HCT116 (cell line): Measurements from ENCODE around the gene WDR64. TPM values are rescaled to one million over a fixed set of nuclear protein-coding genes. Genes with fewer than 3 reads are reported as not detected.

Experiments
- ATAC-seq: fragments of 200-7000 bp; cut with Tn5 transposase; 2 replicates; pipeline ENCODE4 v1.9.1; 2020; ENCODE audit warnings: mild to moderate bottlenecking, moderate library complexity
- BruUV-seq: library from RNA; stranded (reverse); fragments of 400-500 nt; replicated peaks from 2 replicates; lab custom pipeline; 2021; lab: Mats Ljungman, UMichigan
- CTCF ChIA-PET: fragments of 300-600 bp; sonication (Branson Sonifier 250); formaldehyde crosslinking; loops from one replicate; lab custom pipeline; 2021; ENCODE audit warnings: antibody characterized with exemption; lab: Charles Lee
- POLR2A ChIA-PET: fragments of 300-600, 350-600 bp; sonication (Branson Sonifier 250); formaldehyde crosslinking; loops from one replicate; lab custom pipeline; 2021; ENCODE audit warnings: antibody characterized with exemption; lab: Charles Lee
- RAD21 ChIA-PET, 2 experiments: fragments of 300-600 bp; sonication (Branson Sonifier 250); formaldehyde crosslinking; loops; one replicate each; lab custom pipeline; 2023; ENCODE audit warnings: low total read pairs in 2 of 2; ENCODE audit not compliant: uncharacterized antibody in 2 of 2, unreplicated experiment in 2 of 2, low non-redundant PET in 1 of 2; lab: Charles Lee
- DNase-seq: peaks from one replicate; pipeline ENCODE4 v3.0.0-alpha.2; 2010; ENCODE audit warnings: low read depth, low spot score
- H2AFZ ChIP-seq: fragments of 200-600 bp; shearing (Covaris generic), sonication (generic); 2 replicates; pipeline ENCODE4 v1.6.1; 2017; ENCODE audit warnings: low read depth, mixed run types, mixed read lengths, antibody characterized with exemption, low read length; ENCODE audit not compliant: poor library complexity, severe bottlenecking
- H3K27ac ChIP-seq: 2 replicates; pipeline ENCODE4 v1.5.1; 2012; ENCODE audit warnings: low read depth, low read length
- H3K27me3 ChIP-seq: fragments of 200-600 bp; sonication (generic); 2 replicates; pipeline ENCODE4 v1.6.1; 2016; ENCODE audit warnings: mixed run types, low read length, mixed read lengths; ENCODE audit not compliant: insufficient read depth
- H3K36me3 ChIP-seq, 2 experiments: fragments of 200-500 bp in 1 of 2; fragments of 200-600 bp in 1 of 2; sonication (Bioruptor generic) in 1 of 2; sonication (generic) in 1 of 2; 2 replicates each; pipeline versions ENCODE4 v1.5.1 to v1.6.1; 2014 to 2016; ENCODE audit warnings: low read length in 2 of 2, inconsistent platforms in 1 of 2, mixed read lengths in 1 of 2, mixed run types in 1 of 2; ENCODE audit not compliant: insufficient read depth in 2 of 2, control insufficient read depth in 1 of 2
- H3K4me1 ChIP-seq, 2 experiments: fragments of 200-600 bp in 1 of 2; sonication (generic) in 1 of 2; 2 replicates each; pipeline versions ENCODE4 v1.5.1 to v1.6.1; 2012 to 2017; ENCODE audit warnings: low read length in 2 of 2, inconsistent platforms in 1 of 2, mild to moderate bottlenecking in 1 of 2, mixed read lengths in 1 of 2, mixed run types in 1 of 2, moderate library complexity in 1 of 2; ENCODE audit not compliant: insufficient read depth in 2 of 2, control insufficient read depth in 1 of 2
- H3K4me2 ChIP-seq: fragments of 200-600 bp; sonication (generic); 2 replicates; pipeline ENCODE4 v1.6.1; 2017; ENCODE audit warnings: mixed run types, low read length, mixed read lengths
- H3K4me3 ChIP-seq, 2 experiments: fragments of 200-600 bp in 1 of 2; sonication (generic) in 1 of 2; replicated peaks in 1 of 2; 2 replicates each; pipeline ENCODE4 v1.5.1; 2011 to 2016; ENCODE audit warnings: low read length in 2 of 2, control low read depth in 1 of 2, low read depth in 1 of 2, mild to moderate bottlenecking in 1 of 2, mixed read lengths in 1 of 2, mixed run types in 1 of 2
- H3K79me2 ChIP-seq: fragments of 200-600 bp; sonication (generic); 2 replicates; pipeline ENCODE4 v1.6.1; 2017; ENCODE audit warnings: mild to moderate bottlenecking, mixed run types, low read length, moderate library complexity, mixed read lengths; ENCODE audit not compliant: insufficient read depth
- H3K9ac ChIP-seq: fragments of 200-600 bp; sonication (generic); 2 replicates; pipeline ENCODE4 v1.6.1; 2016; ENCODE audit warnings: low read length, mixed read lengths
- H3K9me2 ChIP-seq: fragments of 200-600 bp; sonication (generic), shearing (Covaris generic); 2 replicates; pipeline ENCODE4 v1.6.1; 2017; ENCODE audit warnings: mixed run types, mild to moderate bottlenecking, moderate library complexity; ENCODE audit not compliant: insufficient read depth
- H3K9me3 ChIP-seq, 2 experiments: fragments of 200-500 bp in 1 of 2; fragments of 200-600 bp in 1 of 2; sonication (Bioruptor generic) in 1 of 2; sonication (generic) in 1 of 2; 2 replicates each; pipeline ENCODE4 v1.6.1; 2014 to 2017; ENCODE audit warnings: low read length in 2 of 2, mixed read lengths in 2 of 2, inconsistent platforms in 1 of 2, low read depth in 1 of 2, mild to moderate bottlenecking in 1 of 2, mixed run types in 1 of 2, moderate library complexity in 1 of 2; ENCODE audit not compliant: control insufficient read depth in 1 of 2, insufficient read depth in 1 of 2
- H4K20me1 ChIP-seq: fragments of 200-600 bp; sonication (generic), shearing (Covaris generic); 2 replicates; pipeline ENCODE4 v1.6.1; 2017; ENCODE audit warnings: mixed run types, mild to moderate bottlenecking, moderate library complexity; ENCODE audit not compliant: insufficient read depth
- EGR1 ChIP-seq: IDR thresholded peaks from 2 replicates; pipeline ENCODE4 v1.6.1; 2012; ENCODE audit warnings: low read depth
- ELF1 ChIP-seq: IDR thresholded peaks from 2 replicates; pipeline ENCODE4 v1.6.1; 2012; ENCODE audit warnings: low read depth, borderline replicate concordance
- EZH2 ChIP-seq: fragments of 200-600 bp; sonication (generic); IDR thresholded peaks from 2 replicates; pipeline ENCODE4 v1.6.1; 2017; ENCODE audit warnings: antibody characterized with exemption, mixed run types
- EZH2phosphoT487 ChIP-seq: fragments of 200-600 bp; IDR thresholded peaks from 2 replicates; pipeline ENCODE4 v1.6.1; 2018; ENCODE audit warnings: antibody characterized with exemption, borderline replicate concordance
- JUND ChIP-seq: IDR thresholded peaks from 2 replicates; pipeline ENCODE4 v1.6.1; 2012
- POLR2A ChIP-seq: IDR thresholded peaks from 2 replicates; pipeline ENCODE4 v1.7.0; 2011; ENCODE audit warnings: borderline replicate concordance; ENCODE audit not compliant: insufficient read depth, insufficient read length; ENCODE audit errors: extremely low read depth
- POLR2AphosphoS5 ChIP-seq: IDR thresholded peaks from 2 replicates; pipeline ENCODE4 v1.6.1; 2011; ENCODE audit warnings: mild to moderate bottlenecking, low read depth, low read length, moderate library complexity
- RAD21 ChIP-seq: IDR thresholded peaks from 2 replicates; pipeline ENCODE4 v1.6.1; 2012; ENCODE audit warnings: low read depth, mild to moderate bottlenecking
- SRF ChIP-seq: IDR thresholded peaks from 2 replicates; pipeline ENCODE4 v1.6.1; 2012; ENCODE audit warnings: low read depth
- TCF7L2 ChIP-seq: IDR thresholded peaks from 2 replicates; pipeline ENCODE4 v1.7.0; 2011; ENCODE audit warnings: borderline replicate concordance, inconsistent platforms; ENCODE audit not compliant: insufficient read depth, insufficient read length; ENCODE audit errors: extremely low read depth
- ZFX ChIP-seq: fragments of 450-650 bp; IDR thresholded peaks from 2 replicates; pipeline ENCODE4 v1.6.1; 2017
- ZNF274 ChIP-seq: fragments of 200-500 bp; sonication (Bioruptor generic); IDR thresholded peaks from 2 replicates; pipeline ENCODE4 v1.6.1; 2014; ENCODE audit warnings: mild to moderate bottlenecking, low read depth, low read length, inconsistent platforms
- intact Hi-C: fragments of 100-400 bp; cut with micrococcal nuclease; formaldehyde crosslinking; loops from 2 replicates; pipeline ENCODE4 v1.10.0; 2022
- total RNA-seq: library from RNA; stranded (reverse); gene quantifications from one replicate; pipeline ENCODE4 v1.2.1, GENCODE V29; 2021; ENCODE audit not compliant: unreplicated experiment
- TF ChIP-seq, protein P1 (sequence below): IDR thresholded peaks from 2 replicates; pipeline ENCODE4 v1.6.1; 2012
- TF ChIP-seq, protein P2 (sequence below): IDR thresholded peaks from 2 replicates; pipeline ENCODE4 v1.6.1; 2012
- TF ChIP-seq, protein P3 (sequence below), 3 experiments: fragments of 200-600 bp in 1 of 3; sonication (generic) in 1 of 3; IDR thresholded peaks in 2 of 3; conservative IDR thresholded peaks in 1 of 3; 2 replicates each; pipeline ENCODE4 v1.5.1; 2012 to 2017; ENCODE audit warnings: low read depth in 2 of 3, low read length in 2 of 3, antibody characterized with exemption in 1 of 3, borderline replicate concordance in 1 of 3, control low read depth in 1 of 3, mild to moderate bottlenecking in 1 of 3, mixed read lengths in 1 of 3, mixed run types in 1 of 3, moderate library complexity in 1 of 3; ENCODE audit not compliant: insufficient read depth in 1 of 3

Gene WDR64
- total RNA-seq, 1 experiment from 2014 or later, result not detected

DNA sequence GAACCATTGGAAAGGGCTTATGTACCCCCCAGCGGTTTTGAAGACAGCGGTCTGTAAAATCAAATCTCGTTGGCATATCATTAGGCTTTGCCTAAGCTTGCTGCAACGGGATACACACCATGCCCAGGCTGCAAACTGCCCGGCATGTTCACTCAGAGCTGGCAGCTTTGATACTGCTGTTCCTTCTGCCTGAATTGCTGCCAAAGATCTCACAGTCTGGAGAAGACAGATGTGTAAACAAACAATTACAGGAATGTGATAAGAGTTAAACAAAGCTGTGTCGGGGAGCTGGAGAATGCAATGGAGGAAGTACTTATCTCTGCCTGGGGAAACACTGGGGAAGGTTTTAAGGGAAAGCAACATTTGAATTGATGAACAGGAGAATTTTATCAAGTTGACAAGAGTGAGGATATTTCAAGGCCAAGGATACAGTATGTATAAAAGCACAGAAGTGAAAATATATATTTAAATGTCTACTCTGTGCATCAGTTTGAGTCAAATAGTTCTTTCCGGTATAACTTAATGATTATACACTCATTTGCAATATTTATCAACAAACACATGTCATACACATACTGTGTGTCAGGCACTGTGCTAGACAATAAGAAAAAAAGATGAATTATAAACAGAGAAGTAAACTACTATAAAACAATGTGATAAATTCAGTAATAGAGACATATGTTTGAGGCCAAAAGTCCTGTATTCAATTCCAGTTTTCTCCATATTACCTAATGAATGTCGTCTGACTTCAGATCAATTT lies 41.8 kb upstream of the WDR64 start:
- no TSS peak for BruUV-seq
- Histone ChIP-seq H3K9me3 (no peaks in the 10 kb centered on the region), H3K9ac (no peak overlapping the region), H3K4me3 (no peak overlapping the region), H4K20me1 (no peaks in the 10 kb centered on the region; the same call in 1 of the 2 replicates), H2AFZ (no peak overlapping the region), H3K4me2 (no peak overlapping the region), H3K79me2 (no peaks in the 10 kb centered on the region), H3K36me3 (no peaks in the 10 kb centered on the region), H3K4me1 (peaks cover 0 to 8% of the 10 kb centered on the region in 2 experiments; a peak in 1 of 4 replicates), H3K9me2 (no peaks in the 10 kb centered on the region), H3K27ac (no peak overlapping the region), H3K27me3 (no peaks in the 10 kb centered on the region)
- TF ChIP-seq RAD21 (no peak), TCF7L2 (no peak), POLR2A (no peak), EGR1 (no peak), ZFX (no peak), EZH2phosphoT487 (no peak), JUND (no peak), EZH2 (no peak), ZNF274 (no peak), ELF1 (no peak), POLR2AphosphoS5 (no peak), SRF (no peak)
- TF ChIP-seq, protein P1, sequence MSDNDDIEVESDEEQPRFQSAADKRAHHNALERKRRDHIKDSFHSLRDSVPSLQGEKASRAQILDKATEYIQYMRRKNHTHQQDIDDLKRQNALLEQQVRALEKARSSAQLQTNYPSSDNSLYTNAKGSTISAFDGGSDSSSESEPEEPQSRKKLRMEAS, result no peak
- TF ChIP-seq, protein P2, sequence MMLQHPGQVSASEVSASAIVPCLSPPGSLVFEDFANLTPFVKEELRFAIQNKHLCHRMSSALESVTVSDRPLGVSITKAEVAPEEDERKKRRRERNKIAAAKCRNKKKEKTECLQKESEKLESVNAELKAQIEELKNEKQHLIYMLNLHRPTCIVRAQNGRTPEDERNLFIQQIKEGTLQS, result no peak
- TF ChIP-seq, protein P3, sequence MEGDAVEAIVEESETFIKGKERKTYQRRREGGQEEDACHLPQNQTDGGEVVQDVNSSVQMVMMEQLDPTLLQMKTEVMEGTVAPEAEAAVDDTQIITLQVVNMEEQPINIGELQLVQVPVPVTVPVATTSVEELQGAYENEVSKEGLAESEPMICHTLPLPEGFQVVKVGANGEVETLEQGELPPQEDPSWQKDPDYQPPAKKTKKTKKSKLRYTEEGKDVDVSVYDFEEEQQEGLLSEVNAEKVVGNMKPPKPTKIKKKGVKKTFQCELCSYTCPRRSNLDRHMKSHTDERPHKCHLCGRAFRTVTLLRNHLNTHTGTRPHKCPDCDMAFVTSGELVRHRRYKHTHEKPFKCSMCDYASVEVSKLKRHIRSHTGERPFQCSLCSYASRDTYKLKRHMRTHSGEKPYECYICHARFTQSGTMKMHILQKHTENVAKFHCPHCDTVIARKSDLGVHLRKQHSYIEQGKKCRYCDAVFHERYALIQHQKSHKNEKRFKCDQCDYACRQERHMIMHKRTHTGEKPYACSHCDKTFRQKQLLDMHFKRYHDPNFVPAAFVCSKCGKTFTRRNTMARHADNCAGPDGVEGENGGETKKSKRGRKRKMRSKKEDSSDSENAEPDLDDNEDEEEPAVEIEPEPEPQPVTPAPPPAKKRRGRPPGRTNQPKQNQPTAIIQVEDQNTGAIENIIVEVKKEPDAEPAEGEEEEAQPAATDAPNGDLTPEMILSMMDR (IDR thresholded peaks at IDR 0.05 in 2 of 3, conservative IDR thresholded peaks at IDR 0.05 in 1 of 3; ENCODE audit: borderline replicate concordance in 1 of 3, insufficient read depth in 1 of 3, low read depth in 2 of 3, low read length in 2 of 3), result no peak
- CTCF ChIA-PET, result interaction anchor here (0.6 to 2.8 kb wide), 28 partner anchors 8 to 388 kb away, joined by 3 to 22 read pairs (median 4); partner anchors contain the start of genes CHML, FH, KMO and MAP1LC3C
- POLR2A ChIA-PET, result interaction anchor here (0.7 to 1.2 kb wide), 2 partner anchors 224 to 237 kb away, joined by 3 to 4 read pairs; partner anchors contain the start of gene EXO1
- DNase-seq (no peak), ATAC-seq (no peak)
- intact Hi-C loops, result loop anchor here (2.0 kb wide), 1 partner anchor 389 kb away; the partner anchor contains the start of gene MAP1LC3C
- RAD21 ChIA-PET, result interaction anchor here in 1 of 2 experiments (0.8 kb wide), 1 partner anchor 74 kb away, joined by 3 read pairs; no protein-coding TSS in a partner anchor
